ENCODE measurements around the gene DND1.
"Not testable (repeated sequence)": the region's sequence is repeated elsewhere in the genome, so short reads cannot be mapped to it uniquely, and the experiment has no call there.

Gene DND1

GRCh38 chr5:140631036-140631417 is 42.3 kb downstream of the DND1 start:
- no peak for DNase-seq (ENCODE audit: low read depth)

- DNase-seq (ENCODE audit: low read depth), result no peak
These were observed 42.9 kb downstream of the DND1 start for GRCh38 chr5:140630292-140631035.

GRCh38 chr5:140628711-140629110 is 44.7 kb downstream of the DND1 start:
- no peak for DNase-seq (ENCODE audit: low read depth)

- DNase-seq (ENCODE audit: low read depth), result no peak
These were observed 45.4 kb downstream of the DND1 start for GRCh38 chr5:140627972-140628371.

- DNase-seq (ENCODE audit: low read depth), result not testable (repeated sequence)
These were observed 48.5 kb downstream of the DND1 start for GRCh38 chr5:140624886-140625285.

- DNase-seq (ENCODE audit: low read depth), result not testable (repeated sequence)
These were observed 50.3 kb downstream of the DND1 start for GRCh38 chr5:140623061-140623460.

GRCh38 chr5:140622301-140622700 is 51.1 kb downstream of the DND1 start:
- no peak for DNase-seq (ENCODE audit: low read depth)
